ENCODE results near the gene ARSG.

DNA sequence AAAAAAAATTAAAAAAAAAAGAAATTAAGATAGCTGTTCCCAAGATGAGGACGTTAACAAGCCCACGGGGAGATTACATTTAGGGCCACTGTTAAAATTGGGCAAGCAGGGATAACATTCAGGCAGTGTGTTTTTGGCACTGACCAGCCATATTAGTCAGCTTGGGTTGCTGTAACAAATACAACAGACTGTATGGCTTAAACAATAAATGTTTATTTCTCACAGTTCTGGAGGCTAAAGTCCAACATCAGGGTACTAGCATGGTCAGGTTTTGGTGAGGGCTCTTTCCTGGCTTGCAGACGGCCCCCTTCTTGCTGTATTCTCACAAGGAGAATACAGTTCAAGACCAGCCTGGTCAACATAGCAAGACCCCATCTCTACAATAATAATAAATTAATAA lies 31.3 kb downstream of the ARSG start:
- TF ChIP-seq, protein P1, sequence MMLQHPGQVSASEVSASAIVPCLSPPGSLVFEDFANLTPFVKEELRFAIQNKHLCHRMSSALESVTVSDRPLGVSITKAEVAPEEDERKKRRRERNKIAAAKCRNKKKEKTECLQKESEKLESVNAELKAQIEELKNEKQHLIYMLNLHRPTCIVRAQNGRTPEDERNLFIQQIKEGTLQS (CRISPR knock-in tag; conservative IDR thresholded peaks at IDR 0.05): no peak
- TF ChIP-seq NR1H2 (CRISPR knock-in tag; IDR thresholded peaks at IDR 0.05) (no peak), FOXK1 (CRISPR knock-in tag; IDR thresholded peaks at IDR 0.05) (no peak), SMAD4 (CRISPR knock-in tag; IDR thresholded peaks at IDR 0.05) (no peak), SP1 (CRISPR knock-in tag; conservative IDR thresholded peaks at IDR 0.05) (no peak), CTCF (IDR thresholded peaks at IDR 0.05) (no peak), CREM (CRISPR knock-in tag; IDR thresholded peaks at IDR 0.05) (no peak)
